Glutamatergic neuron (in vitro differentiated cells): Measurements from ENCODE around the gene GNPAT. TPM values are rescaled to one million over a fixed set of nuclear protein-coding genes. Genes with fewer than 3 reads are reported as not detected.

Source experiments
- DNase-seq: peaks from one replicate; pipeline ENCODE4 v3.0.0; 2022
- H3K27ac Mint-ChIP-seq: one replicate; pipeline ENCODE4 v1.8.0; 2020; ENCODE audit warnings: mild to moderate bottlenecking, mixed read lengths, inconsistent platforms; ENCODE audit not compliant: unreplicated experiment
- H3K27me3 Mint-ChIP-seq: one replicate; pipeline ENCODE4 v1.8.0; 2020; ENCODE audit warnings: mild to moderate bottlenecking, moderate library complexity, mixed read lengths, inconsistent platforms; ENCODE audit not compliant: unreplicated experiment
- H3K36me3 Mint-ChIP-seq: one replicate; pipeline ENCODE4 v1.8.0; 2020; ENCODE audit warnings: mild to moderate bottlenecking, mixed read lengths, inconsistent platforms; ENCODE audit not compliant: unreplicated experiment
- H3K4me1 Mint-ChIP-seq: one replicate; pipeline ENCODE4 v1.8.0; 2020; ENCODE audit warnings: mild to moderate bottlenecking, low read depth, mixed read lengths, inconsistent platforms; ENCODE audit not compliant: unreplicated experiment
- H3K4me3 Mint-ChIP-seq: one replicate; pipeline ENCODE4 v1.8.0; 2020; ENCODE audit warnings: mild to moderate bottlenecking, mixed read lengths, inconsistent platforms; ENCODE audit not compliant: unreplicated experiment
- H3K9me3 Mint-ChIP-seq: one replicate; pipeline ENCODE4 v1.8.0; 2020; ENCODE audit warnings: mild to moderate bottlenecking, moderate library complexity, mixed read lengths, inconsistent platforms; ENCODE audit not compliant: unreplicated experiment
- CTCF ChIP-seq: fragments of 200-600 bp; sonication (generic); IDR thresholded peaks from one replicate; pipeline ENCODE4 v1.5.0; 2021; ENCODE audit not compliant: partially characterized antibody, unreplicated experiment
- total RNA-seq: library from RNA; stranded (reverse); fragmentation: NEBNext Ultra II Directional; extraction: Animal tissue kit (Norgen Biotek cat#: 25700); gene quantifications from one replicate; pipeline ENCODE4 v1.2.1, GENCODE V29; 2021; ENCODE audit not compliant: unreplicated experiment

GNPAT gene
- total RNA-seq, 1 donor from 2014 or later = 53.9 TPM

- Mint-ChIP-seq H3K27ac (no peak overlapping the region), H3K4me3 (no peak overlapping the region), H3K4me1 (peaks cover 1% of the 10 kb centered on the region), H3K27me3 (peaks cover 8% of the 10 kb centered on the region), H3K9me3 (peaks cover 3% of the 10 kb centered on the region), H3K36me3 (no peaks in the 10 kb centered on the region)
- TF ChIP-seq CTCF = no peak
- DNase-seq = no peak
Measured at GRCh38 chr1:231217056-231217455, 24.0 kb upstream of the GNPAT start.

GRCh38 chr1:231218078-231218477 is 22.9 kb upstream of the GNPAT start:
- Mint-ChIP-seq H3K27me3 (peaks cover 2% of the 10 kb centered on the region), H3K9me3 (peaks cover 2% of the 10 kb centered on the region), H3K27ac (no peak overlapping the region), H3K36me3 (no peaks in the 10 kb centered on the region), H3K4me1 (peaks cover 1% of the 10 kb centered on the region), H3K4me3 (no peak overlapping the region)
- TF ChIP-seq CTCF = no peak
- no peak for DNase-seq

- Mint-ChIP-seq H3K4me1 (peaks cover 1% of the 10 kb centered on the region), H3K27me3 (no peaks in the 10 kb centered on the region), H3K36me3 (no peaks in the 10 kb centered on the region), H3K27ac (no peak overlapping the region), H3K4me3 (no peak overlapping the region), H3K9me3 (no peaks in the 10 kb centered on the region)
- DNase-seq = no peak
- TF ChIP-seq CTCF = no peak
Measured at GRCh38 chr1:231219422-231220401, 21.3 kb upstream of the GNPAT start.

GRCh38 chr1:231220801-231221200 is 20.2 kb upstream of the GNPAT start:
- H3K4me1 Mint-ChIP-seq = peaks cover 1% of the 10 kb centered on the region
- no peaks in the 10 kb centered on the region for H3K36me3 Mint-ChIP-seq
- no peaks in the 10 kb centered on the region for H3K27me3 Mint-ChIP-seq
- no peak for TF ChIP-seq CTCF
- no peaks in the 10 kb centered on the region for H3K9me3 Mint-ChIP-seq
- no peak overlapping the region for H3K27ac Mint-ChIP-seq
- H3K4me3 Mint-ChIP-seq = no peak overlapping the region
- DNase-seq = no peak

GRCh38 chr1:231226156-231226555 is 14.9 kb upstream of the GNPAT start:
- peaks cover 4% of the 10 kb centered on the region for H3K36me3 Mint-ChIP-seq
- no peaks in the 10 kb centered on the region for H3K4me1 Mint-ChIP-seq
- H3K27ac Mint-ChIP-seq = no peak overlapping the region
- H3K27me3 Mint-ChIP-seq = no peaks in the 10 kb centered on the region
- no peak for DNase-seq
- H3K4me3 Mint-ChIP-seq = no peak overlapping the region
- no peaks in the 10 kb centered on the region for H3K9me3 Mint-ChIP-seq
- no peak for TF ChIP-seq CTCF
